Endometrium (tissue), 2 donors: ENCODE results near the gene TRMT10A.

Source experiments
- FAIRE-seq: peaks from 2 replicates; lab custom pipeline; 2012; peaks lifted over from hg19 to GRCh38; lab: Jason Lieb, UNC
- donor health status: control.
- donor health status: control.

TRMT10A gene

GRCh38 chr4:99563310-99564186 lies at the start of gene TRMT10A:
Gene TRMT10A (minus strand): TSS chr4:99564039. CDS start chr4:99559338, 4,701 bp downstream.
- FAIRE-seq: peak; percentile 91

GRCh38 chr4:99612704-99613103 lies 48.9 kb upstream of the TRMT10A start:
- no peak for FAIRE-seq

- FAIRE-seq: no peak
Measured at GRCh38 chr4:99612281-99612680, 48.4 kb upstream of the TRMT10A start.

- FAIRE-seq: no peak
Measured at GRCh38 chr4:99610605-99611175, 46.9 kb upstream of the TRMT10A start.

GRCh38 chr4:99608417-99608816 lies 44.6 kb upstream of the TRMT10A start:
- no peak for FAIRE-seq

GRCh38 chr4:99606716-99607115 lies 42.9 kb upstream of the TRMT10A start:
- no peak for FAIRE-seq

- no peak for FAIRE-seq
Measured at GRCh38 chr4:99594818-99595217, 31.0 kb upstream of the TRMT10A start.

- no peak for FAIRE-seq
Measured at GRCh38 chr4:99593781-99594641, 30.2 kb upstream of the TRMT10A start.

GRCh38 chr4:99591757-99592156 lies 27.9 kb upstream of the TRMT10A start:
- no peak for FAIRE-seq

GRCh38 chr4:99587803-99588202 lies 24.0 kb upstream of the TRMT10A start:
- FAIRE-seq: no peak

- FAIRE-seq: no peak
Measured at GRCh38 chr4:99587309-99587708, 23.5 kb upstream of the TRMT10A start.

GRCh38 chr4:99586797-99587196 lies 23.0 kb upstream of the TRMT10A start:
- no peak for FAIRE-seq

- FAIRE-seq: no peak
Measured at GRCh38 chr4:99586322-99586721, 22.5 kb upstream of the TRMT10A start.

- FAIRE-seq: no peak
Measured at GRCh38 chr4:99585516-99585915, 21.7 kb upstream of the TRMT10A start.

- no peak for FAIRE-seq
Measured at GRCh38 chr4:99578714-99579113, 14.9 kb upstream of the TRMT10A start.

GRCh38 chr4:99574530-99575324 lies 10.9 kb upstream of the TRMT10A start, which contains the start of gene MTTP:
Gene MTTP (plus strand): TSS chr4:99574824. CDS start chr4:99574910, 86 bp downstream.
- FAIRE-seq: no peak

- no peak for FAIRE-seq
Measured at GRCh38 chr4:99573735-99574368, 10.0 kb upstream of the TRMT10A start.

GRCh38 chr4:99572527-99573240 lies 8.8 kb upstream of the TRMT10A start:
- no peak for FAIRE-seq

- no peak for FAIRE-seq
Measured at GRCh38 chr4:99571883-99572282, 8.0 kb upstream of the TRMT10A start.

GRCh38 chr4:99564921-99565320 lies 1.1 kb upstream of the TRMT10A start:
- no peak for FAIRE-seq

- FAIRE-seq: no peak
Measured at GRCh38 chr4:99552872-99553271, 11.0 kb downstream of the TRMT10A start.
